Heart right ventricle (tissue), 16 donors: ENCODE measurements around the gene LONP1. TPM values are rescaled to one million over a fixed set of nuclear protein-coding genes. Genes with fewer than 3 reads are reported as not detected.
A peak's percentile ranks its signal among the peaks of the same experiment; 100 is the strongest.

ENCODE experiments used
- ATAC-seq, 8 donors: fragments of 200-7000 bp; cut with Tn5 transposase; one replicate each; pipeline ENCODE4 v1.9.1; 2020; ENCODE audit warnings: mild to moderate bottlenecking in 8 of 8, moderate library complexity in 8 of 8, moderate number of reproducible peaks in 1 of 8
- DNase-seq, 2 donors: peaks; one replicate each; pipeline ENCODE4 v3.0.0-alpha.2; 2020
- H3K27ac ChIP-seq, 10 donors: fragments of 200-600 bp; sonication (generic) in 2 of 10; one replicate each; pipeline versions ENCODE4 v1.5.0 to v1.8.0; 2020 to 2022; ENCODE audit warnings: mild to moderate bottlenecking in 3 of 10
- H3K27me3 ChIP-seq, 7 donors: fragments of 200-600 bp; one replicate each; pipeline ENCODE4 v1.8.0; 2021 to 2022; ENCODE audit warnings: mild to moderate bottlenecking in 2 of 7
- H3K36me3 ChIP-seq, 9 donors: fragments of 200-600 bp; sonication (generic) in 1 of 9; one replicate each; pipeline versions ENCODE4 v1.5.0 to v1.8.0; 2020 to 2022; ENCODE audit warnings: mild to moderate bottlenecking in 2 of 9
- H3K4me1 ChIP-seq, 9 donors: fragments of 200-600 bp; sonication (generic) in 1 of 9; one replicate each; pipeline versions ENCODE4 v1.5.0 to v1.8.0; 2020 to 2022; ENCODE audit warnings: mild to moderate bottlenecking in 4 of 9
- H3K4me3 ChIP-seq, 10 donors: fragments of 200-600 bp; sonication (generic) in 2 of 10; one replicate each; pipeline versions ENCODE4 v1.5.0 to v1.8.0; 2020 to 2022; ENCODE audit warnings: mild to moderate bottlenecking in 7 of 10, moderate library complexity in 2 of 10
- H3K9me3 ChIP-seq, 11 donors: fragments of 200-600 bp in 10 of 11; sonication (generic) in 2 of 11; one replicate each; pipeline versions ENCODE4 v1.5.0 to v1.8.0; 2013 to 2022; ENCODE audit warnings: mild to moderate bottlenecking in 2 of 11, control low read depth in 1 of 11, moderate library complexity in 1 of 11
- WGBS, 2 donors: extraction: QIAGEN DNeasy Blood & Tissue Kit; methylation state at CpG; one replicate each; pipeline ENCODE4 v1.1.7; 2013; ENCODE audit warnings: inconsistent platforms in 1 of 2; 5-methylcytosine and 5-hydroxymethylcytosine counted together
- intact Hi-C, 10 donors: fragments of 100-400 bp; cut with DNase I; formaldehyde crosslinking; loops; one replicate each; pipeline versions ENCODE4 v1.11.1 to v1.14.2; 2022
- polyA plus RNA-seq, 2 donors: library from polyadenylated mRNA; stranded (reverse); fragments of 200-250 nt; gene quantifications; one replicate each; pipeline ENCODE4 v1.2.3, GENCODE V29; 2013
- total RNA-seq, 10 donors: library from RNA; stranded (reverse); fragmentation: NEBNext Ultra II Directional in 3 of 10; extraction: Animal tissue kit (Norgen Biotek cat#: 25700) in 3 of 10; gene quantifications; one replicate each; pipeline versions ENCODE4 v1.2.1 to v1.2.4, GENCODE V29; 2021 to 2023
- TF ChIP-seq, protein P1 (sequence below), 9 donors: fragments of 200-600 bp; sonication (generic) in 2 of 9; IDR thresholded peaks; one replicate each; pipeline versions ENCODE4 v1.5.0 to v1.8.0; 2021 to 2022; ENCODE audit warnings: antibody characterized with exemption in 9 of 9, mild to moderate bottlenecking in 5 of 9, moderate library complexity in 1 of 9
- donor health status: Arrhythmogenic right ventricular cardiomyopathy.
- donor health status: ischemic (EF 13 %, LVEDD 7.1; RV severe dilation, severe dysfunction).
- donor health status: healthy with polysubstance abuse.
- donor health status: DM: no; HTN: yes; CAD: no.
- donor health status: DM: no; HTN: no; CAD: no.
- donor health status: ischemic (EF 25% LVEDD 6.9; RV normal size, moderate dysfunction).
- donor health status: ischemic (EF 25% LVEDD 5.7; RV mildly dilated, moderate dysfunction).
- donor health status: healthy.
- donor health status: DM: yes; HTN: yes; CAD: no.
- donor health status: Ischemic cardiomyopathy.
- donor health status: ischemic (EF 35%, LVEDD 5.7; RV mildly dilated, moderate dysfunction).
- donor health status: nonischemic (EF 11% LVEDD 7.7; RV severe dilation, severe dysfunction).
- donor health status: DM: yes; HTN: yes; CAD: no.
- donor health status: PGD.
- donor health status: ischemic (EF 29% LVEDD 5.4; RV normal size, mild dysfunction).
- donor health status: nonischemic (EF 23%, LVEDD 6.1; RV moderate dilation, normal function).

Gene LONP1
- total and polyA plus RNA-seq, 12 donors = 71.4 to 121 (median 90.5) TPM

DNA sequence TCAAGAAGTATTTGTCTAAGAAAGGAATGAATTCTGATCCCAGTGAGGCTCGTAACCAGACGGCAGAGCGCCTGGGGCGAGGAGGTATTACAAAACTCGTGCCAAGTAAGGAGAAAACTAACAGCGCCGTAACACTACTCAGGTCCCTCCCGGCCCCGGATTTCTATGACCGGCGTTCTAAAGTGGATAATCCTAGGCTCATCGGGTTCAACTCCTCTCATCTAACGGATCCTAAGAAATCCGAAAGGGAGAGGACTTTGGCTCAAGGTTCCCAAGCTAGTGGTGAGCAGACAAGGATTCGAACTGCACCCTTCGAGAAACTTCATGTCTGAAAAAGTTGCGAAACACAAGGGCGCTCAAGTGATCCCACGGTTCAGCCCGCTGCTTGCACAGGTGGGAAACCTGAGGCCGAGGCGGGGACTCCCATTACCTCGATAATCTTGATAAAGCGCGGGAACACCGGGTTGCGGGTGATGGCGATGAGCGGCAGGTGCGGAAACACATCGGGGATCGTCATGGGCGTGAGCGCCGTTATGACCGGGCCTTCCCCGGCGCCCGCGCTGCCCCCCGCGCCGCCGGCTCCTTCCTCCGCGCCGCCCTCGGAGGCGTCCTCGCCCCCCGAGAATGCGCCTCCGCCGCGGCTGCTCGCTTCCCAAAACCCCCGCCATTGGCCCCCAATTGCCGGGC, 529 bp downstream of the LONP1 start:
- WGBS, 2 donors = 0 to 1% methylated on average over 45 to 57 of the region's 58 CpGs
- intact Hi-C loops = no loop called here
- H3K27ac ChIP-seq = peak overlapping the region; percentile 83 to 99 (median 93)
- DNase-seq (no peak), ATAC-seq (peak in 1 of 8 donors; percentile 0)
- H3K4me3 ChIP-seq = peak overlapping the region; percentile 86 to 100 (median 96)
- no peaks in the 10 kb centered on the region for H3K9me3 ChIP-seq
- peaks cover 0 to 46% (median 29%) of the 10 kb centered on the region in 9 donors for H3K4me1 ChIP-seq
- TF ChIP-seq, protein P1, sequence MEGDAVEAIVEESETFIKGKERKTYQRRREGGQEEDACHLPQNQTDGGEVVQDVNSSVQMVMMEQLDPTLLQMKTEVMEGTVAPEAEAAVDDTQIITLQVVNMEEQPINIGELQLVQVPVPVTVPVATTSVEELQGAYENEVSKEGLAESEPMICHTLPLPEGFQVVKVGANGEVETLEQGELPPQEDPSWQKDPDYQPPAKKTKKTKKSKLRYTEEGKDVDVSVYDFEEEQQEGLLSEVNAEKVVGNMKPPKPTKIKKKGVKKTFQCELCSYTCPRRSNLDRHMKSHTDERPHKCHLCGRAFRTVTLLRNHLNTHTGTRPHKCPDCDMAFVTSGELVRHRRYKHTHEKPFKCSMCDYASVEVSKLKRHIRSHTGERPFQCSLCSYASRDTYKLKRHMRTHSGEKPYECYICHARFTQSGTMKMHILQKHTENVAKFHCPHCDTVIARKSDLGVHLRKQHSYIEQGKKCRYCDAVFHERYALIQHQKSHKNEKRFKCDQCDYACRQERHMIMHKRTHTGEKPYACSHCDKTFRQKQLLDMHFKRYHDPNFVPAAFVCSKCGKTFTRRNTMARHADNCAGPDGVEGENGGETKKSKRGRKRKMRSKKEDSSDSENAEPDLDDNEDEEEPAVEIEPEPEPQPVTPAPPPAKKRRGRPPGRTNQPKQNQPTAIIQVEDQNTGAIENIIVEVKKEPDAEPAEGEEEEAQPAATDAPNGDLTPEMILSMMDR (IDR thresholded peaks at IDR 0.05) = no peak
- H3K27me3 ChIP-seq = no peaks in the 10 kb centered on the region
- peaks cover 0 to 8% (median 0%) of the 10 kb centered on the region in 9 donors for H3K36me3 ChIP-seq

GRCh38 chr19:5718579-5719273, 1.2 kb downstream of the LONP1 start:
- Histone ChIP-seq H3K4me1 (peaks cover 0 to 46% (median 29%) of the 10 kb centered on the region in 9 donors), H3K4me3 (peak overlapping the region; percentile 86 to 100 (median 96)), H3K27ac (peak overlapping the region in 9 of 10 donors; percentile 10 to 97 (median 91)), H3K27me3 (no peaks in the 10 kb centered on the region), H3K9me3 (no peaks in the 10 kb centered on the region), H3K36me3 (peaks cover 0 to 13% (median 5%) of the 10 kb centered on the region in 9 donors)
- TF ChIP-seq, protein P1 (IDR thresholded peaks at IDR 0.05) = no peak
- intact Hi-C loops = no loop called here
- WGBS, 2 donors = 26 to 30% methylated on average over 11 of the region's 11 CpGs
- ATAC-seq (no peak), DNase-seq (no peak)

GRCh38 chr19:5718037-5718578, 1.8 kb downstream of the LONP1 start:
- Histone ChIP-seq H3K9me3 (no peaks in the 10 kb centered on the region), H3K36me3 (peaks cover 0 to 20% (median 11%) of the 10 kb centered on the region in 9 donors), H3K27me3 (no peaks in the 10 kb centered on the region), H3K27ac (peak overlapping the region in 7 of 10 donors; percentile 11 to 97 (median 88)), H3K4me1 (peaks cover 0 to 46% (median 29%) of the 10 kb centered on the region in 9 donors), H3K4me3 (peak overlapping the region in 5 of 10 donors; percentile 86 to 100 (median 91))
- TF ChIP-seq, protein P1 (IDR thresholded peaks at IDR 0.05) = no peak
- ATAC-seq (no peak), DNase-seq (no peak)
- intact Hi-C loops = no loop called here
- 65 to 69% methylated on average over 14 of the region's 14 CpGs for WGBS, 2 donors

GRCh38 chr19:5717215-5717935, 2.6 kb downstream of the LONP1 start:
- TF ChIP-seq, protein P1 (IDR thresholded peaks at IDR 0.05) = no peak
- intact Hi-C loops = no loop called here
- no peak for DNase-seq
- Histone ChIP-seq H3K9me3 (no peaks in the 10 kb centered on the region), H3K36me3 (peaks cover 0 to 27% (median 19%) of the 10 kb centered on the region in 9 donors), H3K27ac (peak overlapping the region in 1 of 10 donors; percentile 95), H3K4me1 (peaks cover 0 to 46% (median 29%) of the 10 kb centered on the region in 9 donors), H3K4me3 (no peak overlapping the region), H3K27me3 (no peaks in the 10 kb centered on the region)
- ATAC-seq = no peak
- WGBS, 2 donors = 78 to 90% methylated on average over 7 to 8 of the region's 8 CpGs
